GM12874 (cell line): ENCODE results near the gene KISS1.
A peak's percentile ranks its signal among the peaks of the same experiment; 100 is the strongest.

Experiments used
- TF ChIP-seq, protein P1 (sequence below): IDR thresholded peaks from 2 replicates; pipeline ENCODE4 v1.5.1; 2011; ENCODE audit warnings: low read depth, mild to moderate bottlenecking, control low read depth, low read length, moderate library complexity; ENCODE audit not compliant: insufficient read depth

KISS1 gene

DNA sequence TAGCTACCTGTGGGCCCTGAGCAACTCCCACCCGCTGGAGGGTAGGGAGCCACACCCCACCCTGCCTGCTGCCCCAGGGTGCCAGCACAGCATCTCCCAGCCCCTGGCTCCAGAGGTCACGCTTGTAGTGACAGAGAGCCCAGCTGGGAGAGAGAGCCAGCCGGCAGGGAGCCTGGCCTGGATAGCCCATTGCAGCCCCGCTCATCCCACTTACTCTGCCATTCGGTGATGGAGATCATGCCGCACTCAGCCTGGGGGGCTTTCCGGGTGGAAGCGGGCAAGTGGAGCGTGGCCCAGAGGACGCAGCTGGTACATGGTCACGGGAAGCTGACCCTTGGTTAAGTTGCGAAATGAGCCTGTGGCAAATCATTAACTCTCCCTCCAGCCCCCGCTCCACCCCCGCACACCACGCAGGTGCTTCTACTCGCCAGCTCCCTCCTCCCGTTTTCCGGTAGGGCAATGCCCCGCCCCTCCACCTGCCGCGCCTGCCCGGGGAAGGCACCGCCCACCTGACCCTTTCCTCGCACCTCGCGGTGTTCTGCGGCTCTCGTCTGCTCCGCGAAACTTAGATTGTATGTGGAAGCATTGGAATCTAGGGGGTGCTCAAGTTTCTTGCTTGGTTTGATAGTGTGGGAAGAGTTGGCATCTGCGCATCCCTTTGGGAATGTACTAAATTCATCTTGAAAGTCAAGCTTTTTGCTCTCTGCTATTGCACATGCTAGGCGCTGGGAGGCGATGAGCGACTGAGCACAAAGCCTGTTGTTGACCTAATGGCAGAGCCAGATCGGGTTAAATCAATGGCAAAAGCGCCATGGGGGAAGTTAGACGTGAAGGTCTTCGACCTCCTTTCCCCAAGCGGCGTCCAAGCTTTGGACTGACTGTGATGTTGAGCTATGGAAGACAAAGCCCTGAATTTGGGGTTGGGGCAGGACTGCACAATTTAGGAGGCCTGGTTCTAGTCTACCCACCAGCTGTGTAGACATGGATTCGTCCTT, 17.7 kb upstream of the KISS1 start, which contains the start of gene GOLT1A:
GOLT1A (minus strand) TSS at position 321 of the 995 bp plus-strand sequence; CDS start at position 239, 82 bp downstream.
- TF ChIP-seq, protein P1, sequence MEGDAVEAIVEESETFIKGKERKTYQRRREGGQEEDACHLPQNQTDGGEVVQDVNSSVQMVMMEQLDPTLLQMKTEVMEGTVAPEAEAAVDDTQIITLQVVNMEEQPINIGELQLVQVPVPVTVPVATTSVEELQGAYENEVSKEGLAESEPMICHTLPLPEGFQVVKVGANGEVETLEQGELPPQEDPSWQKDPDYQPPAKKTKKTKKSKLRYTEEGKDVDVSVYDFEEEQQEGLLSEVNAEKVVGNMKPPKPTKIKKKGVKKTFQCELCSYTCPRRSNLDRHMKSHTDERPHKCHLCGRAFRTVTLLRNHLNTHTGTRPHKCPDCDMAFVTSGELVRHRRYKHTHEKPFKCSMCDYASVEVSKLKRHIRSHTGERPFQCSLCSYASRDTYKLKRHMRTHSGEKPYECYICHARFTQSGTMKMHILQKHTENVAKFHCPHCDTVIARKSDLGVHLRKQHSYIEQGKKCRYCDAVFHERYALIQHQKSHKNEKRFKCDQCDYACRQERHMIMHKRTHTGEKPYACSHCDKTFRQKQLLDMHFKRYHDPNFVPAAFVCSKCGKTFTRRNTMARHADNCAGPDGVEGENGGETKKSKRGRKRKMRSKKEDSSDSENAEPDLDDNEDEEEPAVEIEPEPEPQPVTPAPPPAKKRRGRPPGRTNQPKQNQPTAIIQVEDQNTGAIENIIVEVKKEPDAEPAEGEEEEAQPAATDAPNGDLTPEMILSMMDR: peak; percentile 30; the same call in 1 of the 2 replicates

DNA sequence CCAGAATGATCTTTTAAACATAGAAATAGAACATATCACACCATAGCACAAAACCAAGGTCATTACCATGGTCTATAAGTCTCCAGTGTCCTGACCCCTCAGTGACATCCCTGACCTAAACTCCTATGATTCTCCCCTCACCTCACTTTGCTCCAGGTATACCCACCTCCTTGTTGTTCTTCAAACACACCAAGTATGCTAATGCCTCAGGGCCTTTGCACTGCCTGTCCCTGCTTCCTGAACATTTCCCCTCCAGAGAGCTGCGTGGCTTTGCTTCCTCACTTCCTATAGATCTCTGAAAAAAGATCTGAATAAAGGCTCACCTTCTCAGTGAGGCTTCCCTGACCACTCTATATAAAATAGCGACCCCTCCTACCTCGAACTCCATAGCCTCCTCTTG, 16.4 kb upstream of the KISS1 start:
- TF ChIP-seq, protein P1: no peak

DNA sequence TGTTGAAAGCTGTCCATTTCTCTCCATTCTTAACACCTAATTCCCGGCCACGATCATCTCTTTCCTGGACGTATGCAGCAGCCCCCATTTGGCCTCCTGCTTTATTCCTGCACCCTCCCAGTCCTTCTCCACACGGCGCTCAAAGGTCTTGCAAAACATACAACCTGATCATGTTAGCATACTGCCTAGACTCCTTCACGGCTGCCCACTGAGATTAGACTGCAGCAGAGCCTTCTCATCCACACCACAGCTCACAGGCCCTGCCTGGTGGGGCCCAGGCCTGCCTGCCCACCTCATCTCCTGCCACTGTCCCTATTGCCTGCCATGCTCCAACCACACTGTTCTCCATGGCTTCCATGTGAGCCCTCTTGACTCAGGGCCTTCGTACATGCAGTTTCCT, 14.8 kb upstream of the KISS1 start:
- TF ChIP-seq, protein P1: no peak

DNA sequence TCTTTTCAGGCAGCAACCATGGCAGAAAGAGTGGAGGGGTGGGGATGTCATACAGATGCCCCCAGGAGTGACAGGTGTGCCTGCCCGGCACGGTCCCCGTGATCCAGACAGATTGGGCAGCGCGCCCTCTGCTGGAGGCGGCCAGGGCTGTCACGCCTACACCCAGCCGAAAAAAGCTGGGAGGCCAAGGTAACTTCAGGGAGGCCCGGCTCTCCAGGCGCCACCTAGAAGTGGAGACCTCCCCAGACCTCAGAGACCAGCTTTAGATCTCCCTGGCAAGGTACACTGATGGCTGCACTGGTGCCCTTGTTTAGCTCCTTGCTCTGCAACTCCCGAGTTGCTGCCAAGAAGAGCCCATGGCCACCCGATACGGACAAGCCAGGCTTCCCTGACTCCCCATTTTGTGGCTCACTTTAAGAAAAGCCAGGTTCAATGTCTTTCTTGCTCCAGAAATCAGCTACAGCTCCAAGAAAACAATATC, 10.9 kb upstream of the KISS1 start:
- TF ChIP-seq, protein P1: peak; percentile 96

DNA sequence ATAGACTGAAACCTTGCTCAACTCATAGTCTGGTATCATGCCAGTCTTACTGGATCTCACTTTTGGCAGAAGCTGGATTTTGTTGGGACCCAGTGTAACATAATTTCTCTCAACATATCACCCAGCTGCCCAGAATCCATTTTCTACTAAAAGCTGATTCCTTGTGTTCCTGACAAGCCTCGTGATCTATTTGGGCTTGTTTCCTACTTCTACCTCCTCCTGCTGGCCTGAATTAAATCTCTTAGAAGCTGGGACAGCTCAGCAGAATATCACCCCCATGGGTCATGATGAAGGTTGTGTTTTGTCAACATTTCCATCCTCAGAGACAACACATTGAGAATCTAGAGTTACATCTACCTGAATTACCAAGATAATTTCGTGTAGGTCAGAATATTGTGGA, 9.8 kb upstream of the KISS1 start:
- TF ChIP-seq, protein P1: no peak

DNA sequence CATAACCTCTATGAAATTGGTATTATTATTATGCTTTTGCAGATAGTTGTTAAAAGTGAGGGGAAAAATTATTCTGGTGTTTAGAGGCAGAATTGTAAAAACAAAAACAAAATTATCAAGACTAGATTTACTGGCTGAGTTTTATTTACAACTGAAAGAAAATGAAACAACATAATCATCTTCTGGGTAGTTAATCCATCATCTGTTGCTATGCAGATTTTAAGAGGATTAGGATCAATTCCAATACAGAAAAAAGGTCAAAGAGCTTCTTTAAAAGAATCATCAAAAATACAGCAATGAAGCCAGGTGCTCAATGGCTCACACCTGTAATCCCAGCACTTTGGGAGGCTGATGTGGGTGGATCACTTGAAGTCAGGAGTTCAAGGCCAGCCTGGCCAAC, 9.2 kb upstream of the KISS1 start:
- TF ChIP-seq, protein P1: no peak

DNA sequence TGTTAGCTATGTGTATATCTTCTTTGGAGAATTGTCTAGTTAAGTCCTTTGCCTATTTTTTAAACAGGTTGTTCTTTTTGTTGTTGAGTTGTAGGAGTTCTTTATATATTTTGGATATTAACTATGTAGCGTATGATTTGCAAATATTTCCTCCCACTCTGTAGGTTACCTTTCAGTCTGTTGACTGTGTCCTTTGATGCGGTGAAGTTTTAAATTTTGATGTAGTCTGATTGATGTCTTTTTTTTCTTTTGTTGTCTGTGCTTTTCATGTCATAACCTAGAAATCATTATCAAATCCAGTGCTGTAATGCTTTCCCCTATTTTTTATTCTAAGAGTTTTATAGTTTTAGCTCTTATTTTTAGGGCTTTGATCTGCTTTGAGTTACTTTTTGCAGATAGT, 8.7 kb upstream of the KISS1 start:
- TF ChIP-seq, protein P1: no peak
